Body of pancreas (tissue), 4 donors: ENCODE measurements around the gene CSNK1A1. TPM values are rescaled to one million over a fixed set of nuclear protein-coding genes. Genes with fewer than 3 reads are reported as not detected.
"Not testable (repeated sequence)": the region's sequence is repeated elsewhere in the genome, so short reads cannot be mapped to it uniquely, and the experiment has no call there.

Source experiments
- ATAC-seq: fragments of 150-250 bp; one replicate; pipeline ENCODE4 v1.9.1; 2016
- DNase-seq, 4 donors: peaks; one replicate each; pipeline ENCODE4 v3.0.0-alpha.2; 2019
- H3K27ac ChIP-seq, 4 donors: fragments of 200-600 bp; sonication (generic); 1 replicate in 3 of 4; 2 replicates in 1 of 4; pipeline versions ENCODE4 v1.5.1 to v1.6.1; 2016 to 2019; ENCODE audit warnings: mild to moderate bottlenecking in 1 of 4, mixed read lengths in 1 of 4, moderate library complexity in 1 of 4
- H3K27me3 ChIP-seq, 2 donors: fragments of 200-600 bp; sonication (generic); one replicate each; pipeline ENCODE4 v1.6.0; 2016; ENCODE audit warnings: mild to moderate bottlenecking in 1 of 2
- H3K36me3 ChIP-seq, 2 donors: fragments of 200-600 bp; sonication (generic); replicated peaks in 1 of 2; 2 replicates each; pipeline ENCODE4 v1.5.1; 2016; ENCODE audit warnings: low read depth in 2 of 2; ENCODE audit not compliant: insufficient read depth in 1 of 2
- H3K4me1 ChIP-seq: fragments of 200-600 bp; sonication (generic); one replicate; pipeline ENCODE4 v1.6.0; 2016
- H3K4me3 ChIP-seq, 2 donors: fragments of 200-600 bp; sonication (generic); 1 replicate in 1 of 2; 2 replicates in 1 of 2; pipeline ENCODE4 v1.5.1; 2016 to 2019
- H3K9me3 ChIP-seq, 3 donors: fragments of 200-600 bp; sonication (generic); 1 replicate in 2 of 3; 2 replicates in 1 of 3; pipeline ENCODE4 v1.5.1; 2016
- POLR2A ChIP-seq, 3 donors: fragments of 450-650 bp; IDR thresholded peaks; one replicate each; pipeline ENCODE4 v1.6.1; 2016; ENCODE audit warnings: antibody characterized with exemption in 3 of 3, mild to moderate bottlenecking in 2 of 3
- WGBS, 2 donors: methylation state at CpG; one replicate each; pipeline ENCODE4 v1.1.5; 2017; 5-methylcytosine and 5-hydroxymethylcytosine counted together
- intact Hi-C: fragments of 100-400 bp; cut with DNase I; formaldehyde crosslinking; loops from one replicate; pipeline ENCODE4 v1.15.1; 2023
- total RNA-seq, 2 donors: library from RNA; depleted of rRNA; stranded (reverse); fragments of >200 nt; gene quantifications; one replicate each; pipeline ENCODE4 v1.1.0, GENCODE V29; 2016
- TF ChIP-seq, protein P1 (sequence below), 7 experiments: fragments of 450-650 bp in 4 of 7; fragments of 200-600 bp in 3 of 7; sonication (generic) in 3 of 7; IDR thresholded peaks; one replicate each; pipeline ENCODE4 v1.5.1; 2016 to 2019; ENCODE audit warnings: antibody characterized with exemption in 7 of 7

CSNK1A1 gene
- total RNA-seq, 2 donors from 2014 or later = 82.4 to 85.4 TPM

DNA sequence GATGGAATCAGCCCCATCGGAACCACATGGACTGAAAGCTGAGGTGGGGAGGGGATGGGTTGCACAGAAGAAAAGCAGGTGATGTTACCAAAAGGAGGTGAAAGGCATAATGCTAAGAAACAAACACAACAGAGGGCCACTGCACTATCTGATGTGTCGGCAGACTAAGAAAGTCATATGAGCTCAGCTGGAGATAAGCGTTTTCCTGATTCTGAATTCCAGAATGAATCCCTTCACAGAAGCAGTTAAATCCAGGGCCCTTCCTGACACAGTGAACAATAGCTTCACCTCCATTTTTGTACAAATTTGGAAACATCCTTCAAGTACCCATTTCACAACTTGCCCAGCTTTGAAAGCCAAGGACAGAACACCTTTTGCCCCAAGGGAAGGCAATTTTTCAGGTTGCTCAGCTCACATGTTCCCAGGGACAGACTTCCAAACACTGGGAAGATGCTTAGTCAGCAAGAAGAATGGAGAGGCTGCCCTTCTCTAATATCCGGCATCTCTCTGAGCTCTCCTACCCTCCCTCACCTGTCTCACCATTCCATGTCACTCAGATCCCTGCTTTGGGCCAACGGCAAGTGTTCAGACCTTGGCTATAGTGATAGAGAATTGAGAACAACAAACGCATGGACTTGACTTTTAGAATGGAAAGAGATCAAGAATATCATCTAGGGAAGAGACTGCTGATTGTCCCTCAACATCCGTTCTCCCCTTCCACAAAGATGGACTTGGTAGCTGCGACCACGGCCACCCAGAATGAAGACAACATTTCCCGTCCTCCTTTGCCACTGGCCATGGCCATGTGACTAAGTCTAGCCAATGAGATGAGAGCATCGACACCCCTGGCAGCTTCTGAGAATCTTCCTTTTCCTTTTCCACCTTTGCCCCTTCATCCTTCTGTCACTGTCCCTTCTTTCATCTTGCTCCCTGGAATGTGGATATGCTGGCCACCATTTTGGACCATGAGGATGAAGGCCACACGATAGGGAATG is 103.6 kb downstream of the CSNK1A1 start:
- ATAC-seq (no peak), DNase-seq (no peak)
- Histone ChIP-seq H3K4me3 (no peak overlapping the region), H3K36me3 (no peaks in the 10 kb centered on the region), H3K27me3 (no peaks in the 10 kb centered on the region), H3K27ac (no peak overlapping the region), H3K4me1 (peaks cover 24% of the 10 kb centered on the region), H3K9me3 (no peaks in the 10 kb centered on the region)
- WGBS, 2 donors = 78 to 83% methylated on average over 12 of the region's 12 CpGs
- TF ChIP-seq POLR2A (IDR thresholded peaks at IDR 0.05) = no peak
- TF ChIP-seq, protein P1, sequence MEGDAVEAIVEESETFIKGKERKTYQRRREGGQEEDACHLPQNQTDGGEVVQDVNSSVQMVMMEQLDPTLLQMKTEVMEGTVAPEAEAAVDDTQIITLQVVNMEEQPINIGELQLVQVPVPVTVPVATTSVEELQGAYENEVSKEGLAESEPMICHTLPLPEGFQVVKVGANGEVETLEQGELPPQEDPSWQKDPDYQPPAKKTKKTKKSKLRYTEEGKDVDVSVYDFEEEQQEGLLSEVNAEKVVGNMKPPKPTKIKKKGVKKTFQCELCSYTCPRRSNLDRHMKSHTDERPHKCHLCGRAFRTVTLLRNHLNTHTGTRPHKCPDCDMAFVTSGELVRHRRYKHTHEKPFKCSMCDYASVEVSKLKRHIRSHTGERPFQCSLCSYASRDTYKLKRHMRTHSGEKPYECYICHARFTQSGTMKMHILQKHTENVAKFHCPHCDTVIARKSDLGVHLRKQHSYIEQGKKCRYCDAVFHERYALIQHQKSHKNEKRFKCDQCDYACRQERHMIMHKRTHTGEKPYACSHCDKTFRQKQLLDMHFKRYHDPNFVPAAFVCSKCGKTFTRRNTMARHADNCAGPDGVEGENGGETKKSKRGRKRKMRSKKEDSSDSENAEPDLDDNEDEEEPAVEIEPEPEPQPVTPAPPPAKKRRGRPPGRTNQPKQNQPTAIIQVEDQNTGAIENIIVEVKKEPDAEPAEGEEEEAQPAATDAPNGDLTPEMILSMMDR (IDR thresholded peaks at IDR 0.05) = no peak
- intact Hi-C loops = no loop called here

DNA sequence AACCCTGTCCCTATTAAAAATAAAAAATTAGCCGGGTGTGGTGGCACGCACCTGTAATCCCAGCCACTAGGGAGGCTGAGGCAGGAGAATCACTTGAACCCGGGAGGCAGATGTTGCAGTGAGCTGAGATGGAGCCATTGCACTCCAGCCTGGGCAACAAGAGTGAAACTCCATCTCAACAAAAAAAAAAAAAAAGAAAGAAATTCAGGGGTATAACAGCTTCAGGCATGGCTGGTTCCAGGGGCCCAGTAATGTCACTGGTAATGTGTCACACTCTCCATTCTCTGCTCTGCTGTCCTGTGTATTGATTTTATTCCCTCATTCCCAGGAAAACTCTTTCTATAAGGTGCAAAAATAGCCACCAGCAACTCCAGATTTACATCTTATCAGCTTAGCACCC is 104.4 kb downstream of the CSNK1A1 start:
- H3K36me3 ChIP-seq, H3K27ac ChIP-seq, H3K9me3 ChIP-seq, H3K4me3 ChIP-seq, intact Hi-C loops, H3K27me3 ChIP-seq, DNase-seq, ATAC-seq: not testable (repeated sequence)
- peaks cover 20% of the 10 kb centered on the region for H3K4me1 ChIP-seq
- 94 to 97% methylated on average over 2 to 3 of the region's 3 CpGs for WGBS, 2 donors

DNA sequence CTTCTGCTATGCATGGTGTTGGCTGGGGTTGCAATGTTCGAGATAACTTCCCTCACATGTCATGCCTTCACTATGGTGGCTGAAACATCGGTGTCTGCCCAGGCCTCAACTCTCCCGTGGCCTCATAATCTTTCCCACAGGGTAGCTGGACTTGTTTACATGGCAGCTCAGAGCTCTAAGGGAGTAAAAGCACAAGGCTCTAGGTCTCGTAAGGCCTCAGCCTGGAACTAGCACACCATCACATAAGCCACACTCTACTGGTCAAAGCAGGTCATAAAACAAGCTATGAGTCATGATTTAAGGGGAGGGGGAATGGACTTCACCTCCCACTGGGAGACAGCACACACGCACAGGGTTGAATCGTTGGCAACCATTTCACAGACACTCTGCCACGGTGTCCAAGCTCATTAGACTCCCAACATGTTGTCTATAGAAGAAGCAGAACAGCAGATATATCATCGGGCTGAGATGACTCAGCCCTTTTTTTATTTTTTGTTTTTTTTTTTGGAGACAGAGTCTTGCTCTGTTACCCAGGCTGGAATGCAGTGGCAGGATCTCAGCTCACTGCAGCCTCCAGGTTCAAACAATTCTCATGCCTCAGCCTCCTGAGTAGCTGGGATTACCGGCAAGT is 105.4 kb downstream of the CSNK1A1 start:
- no peaks in the 10 kb centered on the region for H3K36me3 ChIP-seq
- intact Hi-C loops = no loop called here
- ATAC-seq (peak; percentile 41), DNase-seq (no peak)
- no peak overlapping the region for H3K4me3 ChIP-seq
- WGBS, 2 donors = 64 to 67% methylated on average over 9 of the region's 9 CpGs
- no peak for TF ChIP-seq POLR2A (IDR thresholded peaks at IDR 0.05)
- TF ChIP-seq, protein P1 (IDR thresholded peaks at IDR 0.05) = no peak
- H3K4me1 ChIP-seq = peaks cover 14% of the 10 kb centered on the region
- H3K27me3 ChIP-seq = no peaks in the 10 kb centered on the region
- no peaks in the 10 kb centered on the region for H3K9me3 ChIP-seq
- H3K27ac ChIP-seq = no peak overlapping the region

DNA sequence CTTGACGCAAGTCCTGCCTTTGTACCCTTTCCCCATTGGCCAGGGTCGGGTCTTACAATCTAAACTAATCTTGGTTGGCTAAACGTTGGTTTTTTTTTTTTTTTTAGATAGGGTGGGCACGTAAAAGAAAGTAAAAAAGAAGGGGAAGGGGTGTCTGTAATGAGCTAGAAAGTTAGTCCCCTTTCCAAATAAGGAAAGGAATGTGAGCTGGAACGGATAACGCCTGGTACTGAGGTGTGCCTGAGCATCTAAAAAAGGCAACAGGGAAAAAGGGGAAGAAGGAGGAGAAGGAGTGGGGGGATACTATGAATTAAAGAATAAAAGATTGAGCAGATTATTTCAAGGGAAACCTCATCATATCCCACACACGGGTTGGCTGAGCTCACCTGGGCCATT is 105.9 kb downstream of the CSNK1A1 start:
- intact Hi-C loops = no loop called here

DNA sequence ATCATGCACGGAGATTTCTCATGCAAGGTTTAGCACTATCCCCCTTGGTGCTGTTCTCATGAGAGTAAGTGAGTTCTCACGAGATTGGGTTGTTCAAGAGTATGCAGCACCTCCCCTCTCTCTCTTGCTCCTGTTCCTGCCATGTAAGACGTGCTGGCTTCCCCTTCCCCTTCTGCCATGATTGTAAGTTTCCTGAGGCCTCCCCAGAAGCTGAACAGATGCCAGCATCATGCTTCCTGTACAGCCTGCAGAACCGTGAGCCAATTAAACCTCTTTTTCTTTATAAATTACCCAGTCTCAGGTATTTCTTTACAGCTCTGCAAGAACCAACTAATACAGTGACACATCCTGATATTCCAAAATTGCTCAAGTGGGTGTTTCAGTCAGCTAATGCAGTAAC is 106.8 kb downstream of the CSNK1A1 start:
- not testable (repeated sequence) for H3K4me1 ChIP-seq, H3K4me3 ChIP-seq, DNase-seq, H3K27ac ChIP-seq, H3K27me3 ChIP-seq, H3K9me3 ChIP-seq, H3K36me3 ChIP-seq, ATAC-seq
- intact Hi-C loops = loop anchor here (5.0 kb wide), 1 partner anchor 118 kb away; no protein-coding TSS in a partner anchor
- 78 to 81% methylated on average over 3 to 4 of the region's 4 CpGs for WGBS, 2 donors

More for the DNA sequence above, 105.9 kb downstream of the CSNK1A1 start:
- Histone ChIP-seq H3K4me3 (no peak overlapping the region), H3K4me1 (peaks cover 14% of the 10 kb centered on the region), H3K27me3 (no peaks in the 10 kb centered on the region), H3K36me3 (no peaks in the 10 kb centered on the region), H3K9me3 (no peaks in the 10 kb centered on the region), H3K27ac (no peak overlapping the region)
- ATAC-seq = no peak
- whole genome bisulfite sequencing, 2 donors = 64 to 65% methylated on average over 7 of the region's 7 CpGs
- no peak for DNase-seq
- TF ChIP-seq, protein P1 (IDR thresholded peaks at IDR 0.05) = no peak
- TF ChIP-seq POLR2A (IDR thresholded peaks at IDR 0.05) = no peak
